A549 (cell line): ENCODE data around the gene OR6B2. TPM values are rescaled to one million over a fixed set of nuclear protein-coding genes. Genes with fewer than 3 reads are reported as not detected.

Source experiments
- ATAC-seq, 2 experiments: fragments of 200-7000 bp in 1 of 2; fragments of >200 bp in 1 of 2; cut with Nextera tagmentation in 1 of 2; cut with Tn5 transposase in 1 of 2; 3 replicates each; pipeline versions ENCODE4 v1.8.0 to v1.9.1; 2018 to 2020; ENCODE audit warnings: mild to moderate bottlenecking in 1 of 2, moderate library complexity in 1 of 2
- CTCF ChIA-PET: fragments of 300-600 bp; sonication (Branson Sonifier 250); formaldehyde crosslinking; extraction: SDS; loops from one replicate; lab custom pipeline; 2021; ENCODE audit warnings: antibody characterized with exemption, inconsistent platforms; lab: Yijun Ruan, JAX
- POLR2A ChIA-PET: fragments of 350-600 bp; formaldehyde crosslinking; extraction: SDS; loops from one replicate; lab custom pipeline; 2021; ENCODE audit warnings: antibody characterized with exemption, inconsistent platforms; lab: Yijun Ruan, JAX
- DNase-seq, 2 experiments: peaks; one replicate each; pipeline versions ENCODE4 v3.0.0 to v3.0.0-alpha.2; 2011 to 2016; ENCODE audit warnings: low read depth in 1 of 2, low spot score in 1 of 2
- FAIRE-seq: peaks from 2 replicates; lab custom pipeline; 2011; peaks lifted over from hg19 to GRCh38; lab: Jason Lieb, UNC
- H3K27ac ChIP-seq, 2 experiments: fragments of >200 bp; sonication (Bioruptor Twin); formaldehyde crosslinking; 3 replicates each; pipeline ENCODE4 v1.5.1; 2016 to 2017
- H3K4me1 ChIP-seq: fragments of >200 bp; sonication (Bioruptor Twin); formaldehyde crosslinking; 3 replicates; pipeline ENCODE4 v1.6.1; 2016
- H3K4me2 ChIP-seq: fragments of >200 bp; sonication (Bioruptor Twin); formaldehyde crosslinking; 3 replicates; pipeline ENCODE4 v1.6.1; 2016
- H3K4me3 ChIP-seq: fragments of >200 bp; sonication (Bioruptor Twin); formaldehyde crosslinking; 3 replicates; pipeline ENCODE4 v1.5.1; 2016
- H3K9me3 ChIP-seq: fragments of >200 bp; sonication (Bioruptor Twin); formaldehyde crosslinking; 3 replicates; pipeline ENCODE4 v1.6.1; 2016
- BCL3 ChIP-seq: fragments of >200 bp; sonication (Bioruptor Twin); formaldehyde crosslinking; IDR thresholded peaks from 3 replicates; pipeline ENCODE4 v1.6.1; 2016
- BHLHE40 ChIP-seq: IDR thresholded peaks from 2 replicates; pipeline ENCODE4 v1.6.1; 2012; ENCODE audit warnings: low read depth, low read length, inconsistent platforms
- CBX2 ChIP-seq: fragments of 200-600 bp; sonication (generic); IDR thresholded peaks from 2 replicates; pipeline ENCODE4 v1.6.1; 2016; ENCODE audit warnings: low read depth, mild to moderate bottlenecking, borderline replicate concordance
- GATA3 ChIP-seq: IDR thresholded peaks from 2 replicates; pipeline ENCODE4 v1.6.1; 2012; ENCODE audit warnings: borderline replicate concordance
- HDAC2 ChIP-seq: fragments of 200-600 bp; sonication (generic); IDR thresholded peaks from 2 replicates; pipeline ENCODE4 v1.6.1; 2016
- HOXB13 ChIP-seq: fragments of 250-450 bp; sonication (Bioruptor Pico); IDR thresholded peaks from 2 replicates; pipeline ENCODE4 v1.5.0; 2020; ENCODE audit warnings: low read depth, mild to moderate bottlenecking, moderate library complexity
- JUN ChIP-seq, 2 experiments: fragments of >200 bp; sonication (Bioruptor Twin); formaldehyde crosslinking; IDR thresholded peaks; 2 replicates in 1 of 2; 3 replicates in 1 of 2; pipeline ENCODE4 v1.6.1; 2016 to 2017
- JUNB ChIP-seq: fragments of >200 bp; sonication (Bioruptor Twin); formaldehyde crosslinking; IDR thresholded peaks from 2 replicates; pipeline ENCODE4 v1.6.1; 2016
- KDM1A ChIP-seq: fragments of 200-600 bp; sonication (generic); IDR thresholded peaks from 2 replicates; pipeline ENCODE4 v1.6.1; 2016; ENCODE audit warnings: low read depth, mild to moderate bottlenecking
- KDM5A ChIP-seq: fragments of 200-600 bp; sonication (generic); IDR thresholded peaks from 2 replicates; pipeline ENCODE4 v1.6.1; 2016; ENCODE audit warnings: antibody characterized with exemption, mild to moderate bottlenecking
- MAX ChIP-seq: IDR thresholded peaks from 2 replicates; pipeline ENCODE4 v1.6.1; 2012
- MAZ ChIP-seq: fragments of 150-350 bp; IDR thresholded peaks from 2 replicates; pipeline ENCODE4 v1.6.1; 2014; ENCODE audit warnings: antibody characterized with exemption, low read depth, low read length, borderline replicate concordance
- NR3C1 ChIP-seq: fragments of >200 bp; sonication (Bioruptor Twin); formaldehyde crosslinking; IDR thresholded peaks from 3 replicates; pipeline ENCODE4 v1.6.1; 2017
- RAD21 ChIP-seq, 2 experiments: fragments of >200 bp in 1 of 2; sonication (Bioruptor Twin) in 1 of 2; formaldehyde crosslinking in 1 of 2; IDR thresholded peaks in 1 of 2; conservative IDR thresholded peaks in 1 of 2; 2 replicates in 1 of 2; 3 replicates in 1 of 2; pipeline ENCODE4 v1.6.1; 2012 to 2018; ENCODE audit warnings: inconsistent platforms in 1 of 2
- TFCP2L1 ChIP-seq: fragments of 250-450 bp; sonication (Bioruptor Pico); IDR thresholded peaks from 2 replicates; pipeline ENCODE4 v1.5.0; 2021; ENCODE audit warnings: mild to moderate bottlenecking
- ZC3H11A ChIP-seq: fragments of 450-650 bp; IDR thresholded peaks from 2 replicates; pipeline ENCODE4 v1.6.1; 2014; ENCODE audit warnings: antibody characterized with exemption, mild to moderate bottlenecking
- ZNF302 ChIP-seq: fragments of 250-450 bp; sonication (Bioruptor Pico); IDR thresholded peaks from 2 replicates; pipeline ENCODE4 v1.9.0; 2021; ENCODE audit warnings: inconsistent platforms, mild to moderate bottlenecking, moderate library complexity
- ZSCAN20 ChIP-seq: fragments of 250-450 bp; sonication (Bioruptor Pico); IDR thresholded peaks from 2 replicates; pipeline ENCODE4 v1.8.0; 2022; ENCODE audit warnings: mild to moderate bottlenecking, moderate library complexity
- WGBS: methylation state at CpG from one replicate; pipeline ENCODE4 v1.1.6; 2017; ENCODE audit errors: missing lambda C conversion rate; 5-methylcytosine and 5-hydroxymethylcytosine counted together
- polyA plus RNA-seq, 4 experiments: library from polyadenylated mRNA; depleted of rRNA in 3 of 4; stranded (reverse); fragments of >200 nt; fragmentation: RNase III in 1 of 4; extraction: RNeasy Plus Mini Kit Qiagen cat#74134 plus additional on column Dnase treatment in 1 of 4; gene quantifications; 2 replicates in 3 of 4; 3 replicates in 1 of 4; pipeline ENCODE4 v1.2.3, GENCODE V29; 2011 to 2017
- TF ChIP-seq, protein P1 (sequence below): fragments of >200 bp; sonication (Bioruptor Twin); formaldehyde crosslinking; IDR thresholded peaks from 2 replicates; pipeline ENCODE4 v1.6.1; 2016
- TF ChIP-seq, protein P2 (sequence below): fragments of 200-600 bp; sonication (generic); IDR thresholded peaks from 2 replicates; pipeline ENCODE4 v1.6.1; 2016; ENCODE audit warnings: antibody characterized with exemption, mild to moderate bottlenecking, moderate library complexity

OR6B2 gene
- polyA plus RNA-seq, 2 of the 4 experiments (the other 2 are of a cell fraction): not detected

GRCh38 chr2:240053173-240054155 is 23.2 kb upstream of the OR6B2 start, which contains the start of gene OR6B3:
Gene OR6B3 (minus strand): TSS chr2:240053521.
- ChIA-PET POLR2A (no interaction called here), CTCF (interaction anchor here (1.0 to 4.3 kb wide), 4 partner anchors 7 to 96 kb away, joined by 3 to 19 read pairs (median 10); no protein-coding TSS in a partner anchor)
- Histone ChIP-seq H3K4me3 (no peak within 1 kb of the TSS), H3K9me3 (no peaks in the 10 kb centered on the region), H3K4me1 (no peaks in the 10 kb centered on the region), H3K4me2 (peak within 1 kb of the TSS; percentile 7; the same call in 1 of the 3 replicates), H3K27ac (no peak within 1 kb of the TSS)
- WGBS: 18% methylated on average over 22 of the region's 28 CpGs
- ATAC-seq (peak; percentile 41 to 52; a peak in 4 of 6 replicates), FAIRE-seq (no peak), DNase-seq (no peak)
- TF ChIP-seq JUNB: no peak
- TF ChIP-seq MAX: no peak
- no peak for TF ChIP-seq NR3C1
- TF ChIP-seq RAD21 (conservative IDR thresholded peaks at IDR 0.05 in 1 of 2, IDR thresholded peaks at IDR 0.05 in 1 of 2): no peak
- TF ChIP-seq HDAC2: no peak
- TF ChIP-seq MAZ: no peak
- TF ChIP-seq ZSCAN20 (CRISPR knock-in tag): no peak

GRCh38 chr2:240052524-240052923 is 22.3 kb upstream of the OR6B2 start:
- Histone ChIP-seq H3K4me3 (no peak overlapping the region), H3K4me1 (no peaks in the 10 kb centered on the region), H3K9me3 (no peaks in the 10 kb centered on the region), H3K27ac (no peak overlapping the region), H3K4me2 (no peak overlapping the region)
- POLR2A ChIA-PET: no interaction called here
- ATAC-seq (no peak), DNase-seq (no peak), FAIRE-seq (no peak)
- WGBS: 55% methylated on average over 12 of the region's 12 CpGs
- CTCF ChIA-PET: interaction anchor here (1.4 to 4.3 kb wide), 3 partner anchors 8 to 97 kb away, joined by 3 to 19 read pairs (median 17); no protein-coding TSS in a partner anchor
- no peak for TF ChIP-seq BHLHE40
- TF ChIP-seq KDM5A: no peak
- TF ChIP-seq, protein P1, sequence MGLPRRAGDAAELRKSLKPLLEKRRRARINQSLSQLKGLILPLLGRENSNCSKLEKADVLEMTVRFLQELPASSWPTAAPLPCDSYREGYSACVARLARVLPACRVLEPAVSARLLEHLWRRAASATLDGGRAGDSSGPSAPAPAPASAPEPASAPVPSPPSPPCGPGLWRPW: no peak
- TF ChIP-seq GATA3: no peak
- TF ChIP-seq, protein P2, sequence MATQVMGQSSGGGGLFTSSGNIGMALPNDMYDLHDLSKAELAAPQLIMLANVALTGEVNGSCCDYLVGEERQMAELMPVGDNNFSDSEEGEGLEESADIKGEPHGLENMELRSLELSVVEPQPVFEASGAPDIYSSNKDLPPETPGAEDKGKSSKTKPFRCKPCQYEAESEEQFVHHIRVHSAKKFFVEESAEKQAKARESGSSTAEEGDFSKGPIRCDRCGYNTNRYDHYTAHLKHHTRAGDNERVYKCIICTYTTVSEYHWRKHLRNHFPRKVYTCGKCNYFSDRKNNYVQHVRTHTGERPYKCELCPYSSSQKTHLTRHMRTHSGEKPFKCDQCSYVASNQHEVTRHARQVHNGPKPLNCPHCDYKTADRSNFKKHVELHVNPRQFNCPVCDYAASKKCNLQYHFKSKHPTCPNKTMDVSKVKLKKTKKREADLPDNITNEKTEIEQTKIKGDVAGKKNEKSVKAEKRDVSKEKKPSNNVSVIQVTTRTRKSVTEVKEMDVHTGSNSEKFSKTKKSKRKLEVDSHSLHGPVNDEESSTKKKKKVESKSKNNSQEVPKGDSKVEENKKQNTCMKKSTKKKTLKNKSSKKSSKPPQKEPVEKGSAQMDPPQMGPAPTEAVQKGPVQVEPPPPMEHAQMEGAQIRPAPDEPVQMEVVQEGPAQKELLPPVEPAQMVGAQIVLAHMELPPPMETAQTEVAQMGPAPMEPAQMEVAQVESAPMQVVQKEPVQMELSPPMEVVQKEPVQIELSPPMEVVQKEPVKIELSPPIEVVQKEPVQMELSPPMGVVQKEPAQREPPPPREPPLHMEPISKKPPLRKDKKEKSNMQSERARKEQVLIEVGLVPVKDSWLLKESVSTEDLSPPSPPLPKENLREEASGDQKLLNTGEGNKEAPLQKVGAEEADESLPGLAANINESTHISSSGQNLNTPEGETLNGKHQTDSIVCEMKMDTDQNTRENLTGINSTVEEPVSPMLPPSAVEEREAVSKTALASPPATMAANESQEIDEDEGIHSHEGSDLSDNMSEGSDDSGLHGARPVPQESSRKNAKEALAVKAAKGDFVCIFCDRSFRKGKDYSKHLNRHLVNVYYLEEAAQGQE: no peak
- TF ChIP-seq KDM1A: no peak
- TF ChIP-seq ZC3H11A: no peak
- TF ChIP-seq HOXB13 (CRISPR knock-in tag): no peak

- Histone ChIP-seq H3K4me3 (no peak overlapping the region), H3K4me1 (no peaks in the 10 kb centered on the region), H3K4me2 (no peak overlapping the region), H3K27ac (no peak overlapping the region), H3K9me3 (no peaks in the 10 kb centered on the region)
- CTCF ChIA-PET: interaction anchor here (1.4 to 4.3 kb wide), 3 partner anchors 9 to 98 kb away, joined by 3 to 19 read pairs (median 17); no protein-coding TSS in a partner anchor
- WGBS: 59% methylated on average over 4 of the region's 4 CpGs
- no peak for FAIRE-seq
- no peak for ATAC-seq
- POLR2A ChIA-PET: no interaction called here
- no peak for DNase-seq
- no peak for TF ChIP-seq ZNF302 (CRISPR knock-in tag)
- TF ChIP-seq CBX2: no peak
- no peak for TF ChIP-seq JUN (IDR thresholded peaks at IDR 0.05)
- no peak for TF ChIP-seq TFCP2L1 (CRISPR knock-in tag)
- TF ChIP-seq JUNB: no peak
- no peak for TF ChIP-seq BCL3
Observed at GRCh38 chr2:240051697-240052096, 21.5 kb upstream of the OR6B2 start.
